Mesenchymal stem cell (in vitro differentiated cells and primary cell): ENCODE data around the gene ZFYVE9.

Experiments used
- DNase-seq: peaks from one replicate; pipeline ENCODE4 v3.0.0-alpha.2; 2013
- H2AFZ ChIP-seq: one replicate; pipeline ENCODE4 v1.6.1; 2013; ENCODE audit warnings: low read depth, mild to moderate bottlenecking, control low read depth, inconsistent platforms, low read length, moderate library complexity
- H2AK5ac ChIP-seq: 2 replicates; pipeline ENCODE4 v1.6.1; 2013; ENCODE audit warnings: low read length, moderate library complexity, mild to moderate bottlenecking, inconsistent platforms; ENCODE audit not compliant: severe bottlenecking
- H2BK120ac ChIP-seq: one replicate; pipeline ENCODE4 v1.6.1; 2013; ENCODE audit warnings: low read depth, mild to moderate bottlenecking, inconsistent platforms, low read length, moderate library complexity
- H2BK12ac ChIP-seq, 2 experiments: one replicate each; pipeline ENCODE4 v1.6.1; 2013; ENCODE audit warnings: inconsistent platforms in 2 of 2, low read length in 2 of 2, mild to moderate bottlenecking in 2 of 2, moderate library complexity in 2 of 2, control low read depth in 1 of 2
- H2BK15ac ChIP-seq: one replicate; pipeline ENCODE4 v1.6.1; 2013; ENCODE audit warnings: mild to moderate bottlenecking, low read depth, inconsistent platforms; ENCODE audit not compliant: poor library complexity, severe bottlenecking
- H2BK5ac ChIP-seq: 2 replicates; pipeline ENCODE4 v1.6.1; 2013; ENCODE audit warnings: low read depth, mild to moderate bottlenecking, low read length, control low read depth, inconsistent platforms; ENCODE audit not compliant: poor library complexity, severe bottlenecking
- H3K14ac ChIP-seq, 2 experiments: one replicate each; pipeline ENCODE4 v1.6.1; 2013; ENCODE audit warnings: inconsistent platforms in 2 of 2, low read length in 2 of 2, control low read depth in 1 of 2, mild to moderate bottlenecking in 1 of 2, moderate library complexity in 1 of 2
- H3K18ac ChIP-seq, 2 experiments: one replicate each; pipeline ENCODE4 v1.6.1; 2013; ENCODE audit warnings: inconsistent platforms in 2 of 2, low read length in 2 of 2, control low read depth in 1 of 2, low read depth in 1 of 2, mild to moderate bottlenecking in 1 of 2
- H3K23ac ChIP-seq, 2 experiments: one replicate each; pipeline ENCODE4 v1.6.1; 2013; ENCODE audit warnings: inconsistent platforms in 2 of 2, low read length in 2 of 2, mild to moderate bottlenecking in 2 of 2, moderate library complexity in 2 of 2, control low read depth in 1 of 2
- H3K27ac ChIP-seq: 2 replicates; pipeline ENCODE4 v1.5.1; 2013; ENCODE audit warnings: mild to moderate bottlenecking, moderate library complexity, low read length, control low read depth, inconsistent platforms; ENCODE audit not compliant: poor library complexity, severe bottlenecking
- H3K27me3 ChIP-seq, 2 experiments: 2 replicates each; pipeline versions ENCODE4 v1.6.1 to v1.7.0; 2013; ENCODE audit warnings: low read length in 2 of 2, mild to moderate bottlenecking in 2 of 2, moderate library complexity in 2 of 2, control low read depth in 1 of 2, inconsistent platforms in 1 of 2; ENCODE audit not compliant: control insufficient read depth in 1 of 2, insufficient read depth in 1 of 2
- H3K36me3 ChIP-seq, 2 experiments: 2 replicates each; pipeline versions ENCODE4 v1.6.1 to v1.7.0; 2013; ENCODE audit warnings: low read length in 2 of 2, control low read depth in 1 of 2, inconsistent platforms in 1 of 2, low read depth in 1 of 2, mild to moderate bottlenecking in 1 of 2; ENCODE audit not compliant: insufficient read depth in 2 of 2, control insufficient read depth in 1 of 2
- H3K4ac ChIP-seq, 2 experiments: one replicate each; pipeline ENCODE4 v1.6.1; 2013; ENCODE audit warnings: inconsistent platforms in 2 of 2, low read length in 2 of 2, mild to moderate bottlenecking in 2 of 2, moderate library complexity in 2 of 2, control low read depth in 1 of 2, low read depth in 1 of 2
- H3K4me1 ChIP-seq: 2 replicates; pipeline ENCODE4 v1.6.1; 2013; ENCODE audit warnings: low read depth, low read length, control low read depth; ENCODE audit not compliant: control insufficient read depth, insufficient read depth
- H3K4me2 ChIP-seq: 2 replicates; pipeline ENCODE4 v1.6.1; 2013; ENCODE audit warnings: low read length, mild to moderate bottlenecking, inconsistent platforms; ENCODE audit not compliant: poor library complexity, severe bottlenecking
- H3K4me3 ChIP-seq, 2 experiments: 2 replicates each; pipeline versions ENCODE4 v1.5.1 to v1.7.0; 2013; ENCODE audit warnings: low read length in 2 of 2, mild to moderate bottlenecking in 2 of 2, control low read depth in 1 of 2, low read depth in 1 of 2; ENCODE audit not compliant: insufficient read depth in 1 of 2
- H3K79me1 ChIP-seq: replicated peaks from 2 replicates; pipeline ENCODE4 v1.6.1; 2013; ENCODE audit warnings: mild to moderate bottlenecking, control low read depth, low read length, inconsistent platforms; ENCODE audit not compliant: poor library complexity, severe bottlenecking
- H3K9ac ChIP-seq: 2 replicates; pipeline ENCODE4 v1.7.0; 2013; ENCODE audit warnings: mild to moderate bottlenecking, low read length, moderate library complexity
- H3K9me3 ChIP-seq: 2 replicates; pipeline ENCODE4 v1.7.0; 2013; ENCODE audit warnings: mild to moderate bottlenecking, low read length; ENCODE audit not compliant: control insufficient read depth
- H4K8ac ChIP-seq: one replicate; pipeline ENCODE4 v1.6.1; 2013; ENCODE audit warnings: inconsistent platforms, mild to moderate bottlenecking, low read length, moderate library complexity
- H4K91ac ChIP-seq: one replicate; pipeline ENCODE4 v1.6.1; 2013; ENCODE audit warnings: mild to moderate bottlenecking, low read length, inconsistent platforms
- WGBS: methylation state at CpG from one replicate; pipeline ENCODE4 v1.1.7; 2013; ENCODE audit warnings: mixed read lengths; 5-methylcytosine and 5-hydroxymethylcytosine counted together

Gene ZFYVE9

DNA sequence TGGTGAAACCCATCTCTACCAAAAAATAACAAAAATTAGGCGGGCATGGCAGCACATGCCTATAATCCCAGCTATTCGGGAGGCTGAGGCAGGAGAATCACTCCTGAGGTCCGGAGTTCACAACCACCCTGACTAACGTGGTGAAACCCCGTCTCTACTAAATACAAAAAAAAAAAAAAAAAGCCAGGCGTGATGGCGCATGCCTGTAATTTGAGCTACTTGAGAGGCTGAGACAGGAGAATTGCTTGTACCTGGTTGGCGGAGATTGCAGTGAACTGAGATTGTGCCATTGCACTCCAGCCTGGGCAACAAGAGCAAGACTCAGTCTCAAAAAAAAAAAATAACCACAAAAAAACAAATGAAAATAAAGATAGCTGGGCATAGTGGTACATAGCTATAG is 181.8 kb downstream of the ZFYVE9 start:
- no peaks in the 10 kb centered on the region for H3K27me3 ChIP-seq
- no peak overlapping the region for H3K23ac ChIP-seq
- no peak overlapping the region for H2BK12ac ChIP-seq
- no peak overlapping the region for H3K4me2 ChIP-seq
- H2AFZ ChIP-seq = no peak overlapping the region
- no peaks in the 10 kb centered on the region for H3K9me3 ChIP-seq
- H3K4ac ChIP-seq = no peak overlapping the region
- H2BK120ac ChIP-seq = no peak overlapping the region
- H3K36me3 ChIP-seq = peaks cover 0 to 4% of the 10 kb centered on the region in 2 experiments
- H3K4me1 ChIP-seq = peaks cover 1% of the 10 kb centered on the region
- no peak overlapping the region for H2BK5ac ChIP-seq
- H3K79me1 ChIP-seq = no peaks in the 10 kb centered on the region
- no peak overlapping the region for H3K14ac ChIP-seq
- no peak overlapping the region for H2AK5ac ChIP-seq
- no peak overlapping the region for H4K91ac ChIP-seq
- no peak overlapping the region for H4K8ac ChIP-seq
- no peak overlapping the region for H2BK15ac ChIP-seq
- WGBS = 100% methylated on average over 5 of the region's 8 CpGs
- no peak for DNase-seq
- H3K9ac ChIP-seq = no peak overlapping the region
- H3K27ac ChIP-seq = no peak overlapping the region
- peak overlapping the region in 1 of 2 experiments; percentile 22 for H3K18ac ChIP-seq
- H3K4me3 ChIP-seq = no peak overlapping the region

DNA sequence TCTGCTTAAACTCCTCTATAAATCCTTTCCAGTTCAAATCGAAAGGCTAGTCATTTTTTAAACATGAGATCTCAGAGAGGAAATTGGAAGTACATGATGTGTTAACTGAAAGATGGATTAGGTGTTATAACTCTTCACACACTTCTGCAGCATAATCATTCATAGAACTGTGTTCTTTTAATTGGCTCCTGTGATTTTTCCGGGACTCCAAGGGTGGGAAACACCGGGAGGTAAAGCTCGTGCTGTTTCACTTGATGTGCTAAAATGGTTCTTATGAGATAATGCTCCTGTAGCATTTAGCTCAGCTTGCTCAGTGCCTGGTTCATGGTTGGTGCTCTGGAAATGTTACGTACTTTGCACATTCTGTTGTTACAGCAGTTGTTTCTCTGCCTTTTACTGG is 183.9 kb downstream of the ZFYVE9 start:
- Histone ChIP-seq H2AK5ac (no peak overlapping the region), H2BK5ac (no peak overlapping the region), H3K4ac (no peak overlapping the region), H3K23ac (no peak overlapping the region), H3K14ac (no peak overlapping the region), H3K79me1 (no peaks in the 10 kb centered on the region), H3K18ac (no peak overlapping the region), H4K91ac (no peak overlapping the region), H3K27me3 (no peaks in the 10 kb centered on the region), H3K36me3 (peaks cover 0 to 4% of the 10 kb centered on the region in 2 experiments), H2AFZ (no peak overlapping the region), H3K4me3 (no peak overlapping the region), H2BK120ac (no peak overlapping the region), H3K9me3 (no peaks in the 10 kb centered on the region), H4K8ac (no peak overlapping the region), H3K9ac (no peak overlapping the region), H3K4me2 (no peak overlapping the region), H3K4me1 (peaks cover 1% of the 10 kb centered on the region), H3K27ac (no peak overlapping the region), H2BK12ac (no peak overlapping the region), H2BK15ac (no peak overlapping the region)
- DNase-seq = no peak
- WGBS = 91% methylated on average over 4 of the region's 5 CpGs

DNA sequence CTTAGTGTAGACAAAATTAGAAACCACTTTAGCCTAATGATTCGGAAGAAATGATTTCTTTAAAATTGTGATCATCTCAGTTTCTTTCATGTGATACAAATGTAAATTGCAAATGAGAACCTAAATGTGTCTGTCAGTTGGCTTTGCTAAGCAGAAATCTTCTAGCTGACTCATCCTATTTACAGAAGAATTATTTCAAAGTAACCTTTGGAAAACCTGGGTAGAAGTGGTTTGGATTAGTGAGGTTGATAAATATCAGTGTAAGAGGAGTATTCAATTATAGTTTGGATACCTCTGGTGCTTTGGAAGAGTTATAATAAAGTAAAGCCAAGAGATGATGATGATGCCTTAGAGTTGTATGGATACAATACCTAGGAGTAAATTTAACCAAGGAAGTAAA is 186.7 kb downstream of the ZFYVE9 start:
- Histone ChIP-seq H4K8ac (no peak overlapping the region), H3K79me1 (no peaks in the 10 kb centered on the region), H3K36me3 (peaks cover 0 to 3% of the 10 kb centered on the region in 2 experiments), H2BK5ac (no peak overlapping the region), H3K9ac (no peak overlapping the region), H3K9me3 (no peaks in the 10 kb centered on the region), H2BK120ac (no peak overlapping the region), H4K91ac (no peak overlapping the region), H3K14ac (no peak overlapping the region), H2AFZ (no peak overlapping the region), H3K4me1 (no peaks in the 10 kb centered on the region), H3K4ac (no peak overlapping the region), H2BK15ac (no peak overlapping the region), H2BK12ac (no peak overlapping the region), H3K23ac (no peak overlapping the region), H2AK5ac (no peak overlapping the region), H3K27ac (no peak overlapping the region), H3K27me3 (no peaks in the 10 kb centered on the region), H3K4me3 (no peak overlapping the region), H3K18ac (no peak overlapping the region), H3K4me2 (no peak overlapping the region)
- WGBS = 100% methylated on average over 1 of the region's 1 CpG
- no peak for DNase-seq

DNA sequence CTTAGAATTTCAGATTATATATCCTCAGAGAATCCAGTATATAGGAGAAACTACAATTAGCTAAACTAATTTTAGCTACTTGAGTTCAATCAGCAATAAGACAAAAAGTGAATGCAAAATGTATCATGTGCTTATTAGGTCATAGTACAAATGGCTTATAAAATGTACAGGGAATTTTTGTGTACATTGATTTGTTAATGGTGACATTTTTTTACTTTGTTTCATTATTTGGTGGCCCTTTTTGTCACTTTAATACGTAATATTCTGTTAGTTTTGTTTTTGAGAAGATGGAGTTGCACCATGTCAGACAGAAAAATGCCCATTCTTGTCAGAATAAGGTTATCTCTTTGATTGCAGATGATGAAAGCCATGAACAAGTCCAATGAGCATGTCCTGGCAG is 190.5 kb downstream of the ZFYVE9 start:
- no peak overlapping the region for H4K8ac ChIP-seq
- H3K18ac ChIP-seq = no peak overlapping the region
- H3K23ac ChIP-seq = no peak overlapping the region
- no peak overlapping the region for H2BK120ac ChIP-seq
- H2BK5ac ChIP-seq = no peak overlapping the region
- 95% methylated on average over 1 of the region's 1 CpG for WGBS
- no peak overlapping the region for H2AFZ ChIP-seq
- no peaks in the 10 kb centered on the region for H3K27me3 ChIP-seq
- no peak overlapping the region for H2BK15ac ChIP-seq
- DNase-seq = no peak
- no peak overlapping the region for H2BK12ac ChIP-seq
- H4K91ac ChIP-seq = no peak overlapping the region
- no peak overlapping the region for H2AK5ac ChIP-seq
- H3K36me3 ChIP-seq = peaks cover 0 to 17% of the 10 kb centered on the region in 2 experiments
- H3K9ac ChIP-seq = no peak overlapping the region
- no peak overlapping the region for H3K14ac ChIP-seq
- no peak overlapping the region for H3K4ac ChIP-seq
- H3K4me2 ChIP-seq = no peak overlapping the region
- no peak overlapping the region for H3K27ac ChIP-seq
- no peak overlapping the region for H3K4me3 ChIP-seq
- H3K79me1 ChIP-seq = no peaks in the 10 kb centered on the region
- no peaks in the 10 kb centered on the region for H3K9me3 ChIP-seq
- H3K4me1 ChIP-seq = no peaks in the 10 kb centered on the region
